Measurements from ENCODE around the gene CCDC40.

- TF ChIP-seq, protein P1, sequence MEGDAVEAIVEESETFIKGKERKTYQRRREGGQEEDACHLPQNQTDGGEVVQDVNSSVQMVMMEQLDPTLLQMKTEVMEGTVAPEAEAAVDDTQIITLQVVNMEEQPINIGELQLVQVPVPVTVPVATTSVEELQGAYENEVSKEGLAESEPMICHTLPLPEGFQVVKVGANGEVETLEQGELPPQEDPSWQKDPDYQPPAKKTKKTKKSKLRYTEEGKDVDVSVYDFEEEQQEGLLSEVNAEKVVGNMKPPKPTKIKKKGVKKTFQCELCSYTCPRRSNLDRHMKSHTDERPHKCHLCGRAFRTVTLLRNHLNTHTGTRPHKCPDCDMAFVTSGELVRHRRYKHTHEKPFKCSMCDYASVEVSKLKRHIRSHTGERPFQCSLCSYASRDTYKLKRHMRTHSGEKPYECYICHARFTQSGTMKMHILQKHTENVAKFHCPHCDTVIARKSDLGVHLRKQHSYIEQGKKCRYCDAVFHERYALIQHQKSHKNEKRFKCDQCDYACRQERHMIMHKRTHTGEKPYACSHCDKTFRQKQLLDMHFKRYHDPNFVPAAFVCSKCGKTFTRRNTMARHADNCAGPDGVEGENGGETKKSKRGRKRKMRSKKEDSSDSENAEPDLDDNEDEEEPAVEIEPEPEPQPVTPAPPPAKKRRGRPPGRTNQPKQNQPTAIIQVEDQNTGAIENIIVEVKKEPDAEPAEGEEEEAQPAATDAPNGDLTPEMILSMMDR (IDR thresholded peaks at IDR 0.05) = no peak
- TF ChIP-seq POLR2A (IDR thresholded peaks at IDR 0.05) = no peak
Measured at GRCh38 chr17:80132906-80133625, 96.6 kb downstream of the CCDC40 start.

Data from Peyer's patch (tissue), 4 donors.